HG03575 (cell line): ENCODE measurements around the gene UBE3C.
"Not testable (repeated sequence)": the region's sequence is repeated elsewhere in the genome, so short reads cannot be mapped to it uniquely, and the experiment has no call there.

Experiments used
- ATAC-seq: cut with Tn5 transposase; IDR thresholded peaks from one replicate; pipeline ENCODE4 v1.9.1; 2021; ENCODE audit not compliant: unreplicated experiment, insufficient number of reproducible peaks, low FRiP score; ENCODE audit errors: extremely low read depth

UBE3C gene

GRCh38 chr7:157138424-157139110 lies at the start of gene UBE3C:
TSS of gene UBE3C (plus strand) at chr7:157138926. CDS start at chr7:157139273, 347 bp downstream.
- no peak for ATAC-seq

- no peak for ATAC-seq
Measured at GRCh38 chr7:157089100-157089610, 49.6 kb upstream of the UBE3C start.

- no peak for ATAC-seq
Measured at GRCh38 chr7:157090485-157091165, 48.1 kb upstream of the UBE3C start.

GRCh38 chr7:157096286-157097055 lies 42.3 kb upstream of the UBE3C start:
- no peak for ATAC-seq

- ATAC-seq = no peak
Measured at GRCh38 chr7:157097056-157097329, 41.7 kb upstream of the UBE3C start.

- ATAC-seq = no peak
Measured at GRCh38 chr7:157097569-157097968, 41.2 kb upstream of the UBE3C start.

- not testable (repeated sequence) for ATAC-seq
Measured at GRCh38 chr7:157100005-157100404, 38.7 kb upstream of the UBE3C start.

GRCh38 chr7:157103641-157104040 lies 35.1 kb upstream of the UBE3C start:
- not testable (repeated sequence) for ATAC-seq

- no peak for ATAC-seq
Measured at GRCh38 chr7:157111311-157111710, 27.4 kb upstream of the UBE3C start.

- ATAC-seq = no peak
Measured at GRCh38 chr7:157112706-157113105, 26.0 kb upstream of the UBE3C start.

- no peak for ATAC-seq
Measured at GRCh38 chr7:157113607-157114006, 25.1 kb upstream of the UBE3C start.

GRCh38 chr7:157116762-157117161 lies 22.0 kb upstream of the UBE3C start:
- no peak for ATAC-seq

- ATAC-seq = no peak
Measured at GRCh38 chr7:157117796-157118195, 20.9 kb upstream of the UBE3C start.

GRCh38 chr7:157120181-157120580 lies 18.5 kb upstream of the UBE3C start:
- no peak for ATAC-seq

- no peak for ATAC-seq
Measured at GRCh38 chr7:157121184-157121715, 17.5 kb upstream of the UBE3C start.

GRCh38 chr7:157122800-157123495 lies 15.8 kb upstream of the UBE3C start:
- no peak for ATAC-seq

GRCh38 chr7:157124690-157125089 lies 14.0 kb upstream of the UBE3C start:
- no peak for ATAC-seq

GRCh38 chr7:157125376-157126223 lies 13.1 kb upstream of the UBE3C start:
- ATAC-seq = no peak
